Bronchial epithelial cell (primary cell): ENCODE results near the gene FAM53A. TPM values are rescaled to one million over a fixed set of nuclear protein-coding genes. Genes with fewer than 3 reads are reported as not detected.

ENCODE experiments used
- DNase-seq: peaks from one replicate; pipeline ENCODE4 v3.0.0-alpha.2; 2010; ENCODE audit warnings: low read depth
- FAIRE-seq: peaks from 2 replicates; lab custom pipeline; 2011; peaks lifted over from hg19 to GRCh38; lab: Jason Lieb, UNC
- H3K27me3 ChIP-seq: 2 replicates; pipeline ENCODE4 v1.5.1; 2011; ENCODE audit warnings: low read length; ENCODE audit not compliant: control insufficient read depth, insufficient read depth
- H3K36me3 ChIP-seq: 2 replicates; pipeline ENCODE4 v1.5.1; 2011; ENCODE audit warnings: low read length; ENCODE audit not compliant: control insufficient read depth, insufficient read depth
- H3K4me3 ChIP-seq: 2 replicates; pipeline ENCODE4 v1.5.1; 2011; ENCODE audit warnings: mild to moderate bottlenecking, low read depth, low read length, control low read depth
- total RNA-seq: library from RNA; depleted of rRNA; stranded (reverse); fragments of >200 nt; gene quantifications from 2 replicates; pipeline ENCODE4 v1.2.1, GENCODE V29; 2014
- TF ChIP-seq, protein P1 (sequence below): IDR thresholded peaks from 2 replicates; pipeline ENCODE4 v1.5.1; 2011; ENCODE audit warnings: mild to moderate bottlenecking, moderate library complexity, low read length, control low read depth, inconsistent platforms; ENCODE audit not compliant: insufficient read depth, severe bottlenecking

The FAM53A gene
- total RNA-seq, 1 donor from 2014 or later, result 0.79 TPM

DNA sequence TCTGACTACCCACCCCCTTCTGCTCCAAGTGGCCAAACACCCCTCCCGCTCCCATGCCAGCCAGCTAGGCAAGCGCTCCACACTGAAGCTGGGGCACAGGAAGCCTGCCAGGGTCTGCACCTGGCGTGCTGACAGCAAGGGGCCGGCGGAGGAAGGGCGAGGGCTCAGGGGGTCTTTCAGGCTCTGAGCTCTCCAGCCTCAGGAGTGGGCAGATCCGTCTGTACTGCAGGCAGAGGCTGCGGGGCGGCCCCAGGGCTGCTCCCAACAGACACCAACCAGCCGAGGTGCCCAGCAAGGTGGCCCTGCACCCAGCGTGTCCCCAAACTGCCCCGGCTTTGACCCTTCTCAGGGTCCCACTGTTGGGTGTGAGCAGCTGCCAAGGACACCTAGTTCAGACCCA lies 14.8 kb downstream of the FAM53A start:
- Histone ChIP-seq H3K4me3 (no peak overlapping the region), H3K27me3 (no peaks in the 10 kb centered on the region), H3K36me3 (no peaks in the 10 kb centered on the region)
- FAIRE-seq (peak; percentile 80), DNase-seq (no peak)
- TF ChIP-seq, protein P1, sequence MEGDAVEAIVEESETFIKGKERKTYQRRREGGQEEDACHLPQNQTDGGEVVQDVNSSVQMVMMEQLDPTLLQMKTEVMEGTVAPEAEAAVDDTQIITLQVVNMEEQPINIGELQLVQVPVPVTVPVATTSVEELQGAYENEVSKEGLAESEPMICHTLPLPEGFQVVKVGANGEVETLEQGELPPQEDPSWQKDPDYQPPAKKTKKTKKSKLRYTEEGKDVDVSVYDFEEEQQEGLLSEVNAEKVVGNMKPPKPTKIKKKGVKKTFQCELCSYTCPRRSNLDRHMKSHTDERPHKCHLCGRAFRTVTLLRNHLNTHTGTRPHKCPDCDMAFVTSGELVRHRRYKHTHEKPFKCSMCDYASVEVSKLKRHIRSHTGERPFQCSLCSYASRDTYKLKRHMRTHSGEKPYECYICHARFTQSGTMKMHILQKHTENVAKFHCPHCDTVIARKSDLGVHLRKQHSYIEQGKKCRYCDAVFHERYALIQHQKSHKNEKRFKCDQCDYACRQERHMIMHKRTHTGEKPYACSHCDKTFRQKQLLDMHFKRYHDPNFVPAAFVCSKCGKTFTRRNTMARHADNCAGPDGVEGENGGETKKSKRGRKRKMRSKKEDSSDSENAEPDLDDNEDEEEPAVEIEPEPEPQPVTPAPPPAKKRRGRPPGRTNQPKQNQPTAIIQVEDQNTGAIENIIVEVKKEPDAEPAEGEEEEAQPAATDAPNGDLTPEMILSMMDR, result no peak

DNA sequence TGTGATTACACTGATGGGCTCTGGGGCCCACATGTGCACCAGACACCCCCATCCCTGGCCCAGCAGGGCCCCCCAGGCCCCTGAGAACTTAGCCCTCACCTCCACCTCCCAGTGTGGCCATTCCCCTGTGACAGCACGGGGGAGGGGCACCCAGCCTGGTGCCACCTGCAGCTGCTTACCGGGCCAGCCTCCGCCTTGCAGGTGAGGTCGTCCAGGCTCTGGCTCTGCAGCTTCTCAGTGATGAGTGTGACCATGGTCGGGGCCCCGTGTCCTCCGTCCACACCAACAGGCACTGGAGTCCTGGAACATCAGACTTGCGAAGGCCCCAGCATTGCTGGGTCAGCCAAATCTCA lies 15.6 kb downstream of the FAM53A start:
- Histone ChIP-seq H3K4me3 (no peak overlapping the region), H3K27me3 (no peaks in the 10 kb centered on the region), H3K36me3 (no peaks in the 10 kb centered on the region)
- DNase-seq (no peak), FAIRE-seq (no peak)
- TF ChIP-seq, protein P1, result no peak

DNA sequence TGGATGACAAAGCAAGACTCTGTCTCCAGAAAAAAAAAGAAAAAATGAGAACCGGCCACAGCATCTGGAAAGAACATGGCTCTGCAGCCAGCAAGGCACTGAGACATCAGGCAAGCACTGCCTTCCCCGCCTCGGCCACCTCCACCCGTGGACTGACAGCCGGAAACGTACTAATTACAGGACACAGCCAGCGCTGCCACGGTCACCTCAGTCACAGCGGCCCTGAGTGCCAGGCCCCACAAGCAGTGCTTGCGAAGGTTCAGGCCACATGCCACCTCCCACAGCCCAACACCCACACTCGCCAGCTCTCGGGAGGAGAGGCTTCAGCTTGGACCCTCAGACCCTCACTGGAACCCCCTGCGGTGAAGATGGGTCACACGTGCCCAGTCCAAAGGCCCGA lies 16.8 kb downstream of the FAM53A start:
- Histone ChIP-seq H3K27me3 (no peaks in the 10 kb centered on the region), H3K36me3 (no peaks in the 10 kb centered on the region), H3K4me3 (no peak overlapping the region)
- TF ChIP-seq, protein P1, result no peak
- DNase-seq (no peak), FAIRE-seq (no peak)

DNA sequence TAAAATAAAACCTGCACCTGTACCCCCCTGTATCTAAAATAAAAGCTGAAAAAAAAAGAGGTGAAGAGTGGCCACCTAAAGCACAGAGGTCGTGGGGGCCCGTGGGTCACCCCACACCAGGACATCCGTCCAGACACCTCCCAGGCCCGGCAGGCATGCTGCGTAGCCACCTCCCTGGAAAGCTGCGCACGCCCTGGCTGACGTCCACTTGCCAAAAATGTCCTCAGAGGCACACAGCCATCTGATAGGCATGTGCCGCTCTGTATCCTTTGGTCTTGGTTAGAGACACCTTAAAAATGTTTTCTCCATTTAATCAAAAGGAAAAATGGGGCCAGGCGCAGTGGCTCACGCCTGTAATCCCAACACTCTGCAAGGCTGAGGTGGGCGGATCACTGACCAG lies 17.7 kb downstream of the FAM53A start:
- Histone ChIP-seq H3K4me3 (no peak overlapping the region), H3K27me3 (no peaks in the 10 kb centered on the region), H3K36me3 (no peaks in the 10 kb centered on the region)
- TF ChIP-seq, protein P1, result no peak
- FAIRE-seq (no peak), DNase-seq (no peak)

DNA sequence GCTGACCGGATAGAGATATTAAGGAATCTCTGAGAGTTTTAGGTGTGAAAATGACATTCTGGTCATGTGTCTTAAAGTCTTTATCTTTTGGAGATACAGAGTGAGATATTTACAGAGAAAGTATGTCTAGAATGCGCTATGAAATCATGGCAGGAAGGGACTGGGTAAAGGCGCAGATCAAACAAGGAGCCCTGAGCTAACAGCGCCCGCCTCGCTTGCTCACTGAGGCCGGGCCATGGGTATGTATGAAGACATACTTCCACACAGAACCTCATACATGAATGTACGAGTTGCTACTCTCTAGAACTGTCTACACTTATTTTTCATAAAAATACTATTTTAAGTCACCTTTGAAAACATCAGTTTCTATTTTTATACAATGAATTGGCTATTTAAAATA lies 20.0 kb downstream of the FAM53A start:
- DNase-seq (no peak), FAIRE-seq (no peak)
- TF ChIP-seq, protein P1, result no peak

DNA sequence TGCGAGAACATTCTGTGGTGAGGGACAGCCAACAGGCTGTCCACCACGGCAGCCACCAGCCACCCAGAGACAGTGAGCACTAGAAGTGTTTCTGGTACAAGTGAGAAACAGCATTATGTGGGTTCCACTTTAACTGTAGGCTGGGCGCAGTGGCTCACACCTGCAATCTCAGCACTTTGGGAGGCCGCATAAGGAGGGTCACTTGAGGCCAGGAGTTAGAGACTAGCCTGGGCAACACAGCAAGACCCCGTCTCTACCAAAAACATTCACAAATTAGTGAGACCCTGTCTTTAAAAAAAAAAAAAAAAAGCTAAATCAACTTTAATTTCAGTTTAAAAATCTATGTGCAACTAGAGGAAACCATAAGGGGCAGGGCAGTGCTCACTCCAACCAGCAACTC lies 20.6 kb downstream of the FAM53A start:
- Histone ChIP-seq H3K36me3 (no peaks in the 10 kb centered on the region), H3K27me3 (no peaks in the 10 kb centered on the region), H3K4me3 (no peak overlapping the region)
- DNase-seq, result no peak
- TF ChIP-seq, protein P1, result no peak
- FAIRE-seq, result no peak

More for the DNA sequence above, 20.0 kb downstream of the FAM53A start:
- H3K4me3 ChIP-seq, result no peak overlapping the region
- no peaks in the 10 kb centered on the region for H3K27me3 ChIP-seq
- no peaks in the 10 kb centered on the region for H3K36me3 ChIP-seq
